BJ (cell line): ENCODE measurements around the gene VPS8. TPM values are rescaled to one million over a fixed set of nuclear protein-coding genes. Genes with fewer than 3 reads are reported as not detected.

Experiments used
- CTCF ChIA-PET: fragments of 350-600 bp; formaldehyde crosslinking; extraction: SDS; loops from one replicate; lab custom pipeline; 2021; ENCODE audit warnings: antibody characterized with exemption, inconsistent platforms; lab: Yijun Ruan, JAX
- POLR2A ChIA-PET: fragments of 300-600 bp; sonication (Branson Sonifier 250); formaldehyde crosslinking; extraction: SDS; loops from one replicate; lab custom pipeline; 2021; ENCODE audit warnings: antibody characterized with exemption; lab: Charles Lee
- DNase-seq: peaks from one replicate; pipeline ENCODE4 v3.0.0-alpha.2; 2011; ENCODE audit warnings: low read depth
- H3K27me3 ChIP-seq: 2 replicates; pipeline ENCODE4 v1.6.0; 2011; ENCODE audit warnings: low read length; ENCODE audit not compliant: control insufficient read depth, insufficient read depth
- H3K36me3 ChIP-seq: 2 replicates; pipeline ENCODE4 v1.5.1; 2011; ENCODE audit warnings: low read length; ENCODE audit not compliant: control insufficient read depth, insufficient read depth
- H3K4me3 ChIP-seq: 2 replicates; pipeline ENCODE4 v1.5.1; 2011; ENCODE audit warnings: low read depth, mild to moderate bottlenecking, control low read depth, low read length
- CTCF ChIP-seq: IDR thresholded peaks from 2 replicates; pipeline ENCODE4 v1.5.1; 2011; ENCODE audit warnings: low read depth, mild to moderate bottlenecking, control low read depth, inconsistent platforms, low read length, moderate library complexity; ENCODE audit not compliant: insufficient read depth
- polyA plus RNA-seq: library from polyadenylated mRNA; depleted of rRNA; stranded (reverse); fragments of >200 nt; gene quantifications from 2 replicates; pipeline ENCODE4 v1.2.3, GENCODE V29; 2011

Gene VPS8
- polyA plus RNA-seq, 1 experiment: 14.3 TPM

- H3K27me3 ChIP-seq: peaks cover 3% of the 10 kb centered on the region
- POLR2A ChIA-PET: no interaction called here
- H3K36me3 ChIP-seq: no peaks in the 10 kb centered on the region
- CTCF ChIA-PET: interaction anchor here (0.5 to 5.8 kb wide), 35 partner anchors 8 to 406 kb away, joined by 3 to 37 read pairs (median 5); no protein-coding TSS in a partner anchor
- TF ChIP-seq CTCF: peak; percentile 72
- DNase-seq: peak; percentile 50
- no peak overlapping the region for H3K4me3 ChIP-seq
These were observed 34.2 kb upstream of the VPS8 start for GRCh38 chr3:184777566-184778356.

DNA sequence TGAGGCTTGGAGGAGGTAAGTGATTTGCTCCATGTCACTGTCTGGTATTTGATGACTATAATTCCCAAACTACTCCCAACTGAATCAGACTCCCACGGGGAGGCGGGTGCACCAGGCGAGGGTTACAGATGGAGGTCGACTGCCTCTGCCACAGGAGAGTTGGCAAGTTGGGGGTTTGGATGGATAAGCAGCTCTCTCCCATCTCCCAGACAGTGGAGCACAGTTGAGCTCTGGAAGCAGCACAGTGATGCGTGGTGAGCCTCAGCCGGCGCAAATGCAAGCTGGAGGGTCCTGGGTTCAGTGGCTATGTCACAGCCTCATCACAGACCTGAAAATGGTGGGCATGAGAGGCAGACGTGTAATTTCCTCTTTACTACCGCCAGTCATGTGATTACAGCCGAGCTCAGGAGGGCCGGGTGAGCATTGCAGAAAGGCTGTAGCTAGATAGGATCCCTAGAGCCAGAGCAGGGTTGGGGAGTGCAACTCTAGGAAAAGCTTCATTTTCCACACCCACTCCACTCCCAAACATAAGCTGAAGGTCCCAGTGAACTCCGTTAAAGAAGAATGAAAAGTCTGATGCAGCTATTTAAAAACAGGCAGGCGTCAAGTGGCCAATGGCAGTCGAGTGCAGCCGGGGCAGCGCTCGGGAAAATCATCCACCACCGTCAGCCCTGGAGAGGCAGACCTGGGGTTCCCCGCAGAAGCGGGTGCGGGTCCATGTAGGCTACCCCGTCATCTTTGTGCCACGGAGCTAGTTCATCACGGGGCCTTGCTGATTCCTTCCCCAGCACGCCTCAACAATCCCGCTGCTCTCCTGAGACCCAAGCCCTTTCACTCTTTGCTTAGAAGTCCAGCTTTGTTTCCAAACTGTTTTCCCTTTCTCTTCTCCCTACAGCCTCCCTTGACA, 33.3 kb upstream of the VPS8 start:
- no peak for DNase-seq
- POLR2A ChIA-PET: interaction anchor here (0.6 kb wide), 2 partner anchors 217 kb away, joined by 3 read pairs; partner anchors contain the start of gene EPHB3

GRCh38 chr3:184780981-184781515, 30.9 kb upstream of the VPS8 start:
- CTCF ChIA-PET: interaction anchor here (1.0 to 5.8 kb wide), 3 partner anchors 22 to 283 kb away, joined by 3 to 37 read pairs (median 4); no protein-coding TSS in a partner anchor
- H3K27me3 ChIP-seq: peaks cover 2% of the 10 kb centered on the region; the same call in 1 of the 2 replicates
- DNase-seq: no peak
- TF ChIP-seq CTCF: no peak
- POLR2A ChIA-PET: no interaction called here
- H3K36me3 ChIP-seq: no peaks in the 10 kb centered on the region
- no peak overlapping the region for H3K4me3 ChIP-seq

More for the DNA sequence above, 33.3 kb upstream of the VPS8 start:
- Histone ChIP-seq H3K36me3 (no peaks in the 10 kb centered on the region), H3K27me3 (peaks cover 2% of the 10 kb centered on the region), H3K4me3 (no peak overlapping the region)
- CTCF ChIA-PET: interaction anchor here (0.5 to 5.8 kb wide), 30 partner anchors 7 to 407 kb away, joined by 3 to 37 read pairs (median 6); no protein-coding TSS in a partner anchor
- TF ChIP-seq CTCF: no peak

DNA sequence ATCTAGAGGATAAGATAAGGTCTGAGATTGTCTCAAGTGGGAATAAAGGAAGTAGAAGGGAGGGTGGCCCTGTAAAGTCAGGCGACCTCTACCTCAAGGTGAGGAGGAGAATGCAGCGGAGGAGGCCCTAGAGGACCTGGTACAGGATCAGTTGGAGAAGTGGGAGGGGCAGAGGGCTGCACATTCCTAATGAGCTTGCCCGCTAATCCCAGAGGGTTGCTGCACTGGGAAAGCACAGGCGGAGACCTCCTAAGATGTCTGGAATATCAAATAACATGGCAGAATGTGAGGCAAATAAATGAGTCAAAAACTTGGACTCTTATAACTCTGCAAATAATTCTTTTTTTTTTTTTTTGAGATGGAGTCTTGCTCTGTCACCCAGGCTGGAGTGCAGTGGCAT, 30.2 kb upstream of the VPS8 start:
- Histone ChIP-seq H3K36me3 (no peaks in the 10 kb centered on the region), H3K27me3 (0 out of 2 replicates have a peak, but pooled peaks cover 2% of the 10 kb centered on the region), H3K4me3 (no peak overlapping the region)
- ChIA-PET CTCF (interaction anchor here (1.9 to 5.8 kb wide), 2 partner anchors 21 to 238 kb away, joined by 4 to 37 read pairs; no protein-coding TSS in a partner anchor), POLR2A (no interaction called here)
- TF ChIP-seq CTCF: no peak
- no peak for DNase-seq
